HL-60 (cell line): Measurements from ENCODE around the gene MON2.

Experiments
- DNase-seq, 2 experiments: peaks; one replicate each; pipeline ENCODE4 v3.0.0-alpha.2; 2010 to 2020; ENCODE audit warnings: low read depth in 1 of 2, low spot score in 1 of 2
- H3K27ac ChIP-seq: fragments of 250-450 bp; sonication (Bioruptor Pico); replicated peaks from 2 replicates; pipeline ENCODE4 v1.5.1; 2020; ENCODE audit warnings: mild to moderate bottlenecking, moderate library complexity
- H3K27me3 ChIP-seq: fragments of 250-450 bp; sonication (Bioruptor Pico); 2 replicates; pipeline ENCODE4 v1.5.1; 2021; ENCODE audit warnings: mild to moderate bottlenecking, moderate library complexity; ENCODE audit not compliant: insufficient read depth, poor library complexity, severe bottlenecking
- H3K4me3 ChIP-seq: replicated peaks from 2 replicates; pipeline ENCODE4 v1.5.1; 2011; ENCODE audit warnings: mild to moderate bottlenecking, control low read depth, low read length; ENCODE audit not compliant: insufficient read depth
- CTCF ChIP-seq: IDR thresholded peaks from one replicate; pipeline ENCODE4 v1.5.1; 2011; ENCODE audit warnings: low read length, control low read depth, inconsistent platforms; ENCODE audit not compliant: insufficient read depth
- GABPA ChIP-seq: IDR thresholded peaks from 2 replicates; pipeline ENCODE4 v1.6.1; 2012; ENCODE audit warnings: low read depth
- POLR2AphosphoS5 ChIP-seq: IDR thresholded peaks from 2 replicates; pipeline ENCODE4 v1.6.1; 2012; ENCODE audit warnings: low read depth
- REST ChIP-seq: IDR thresholded peaks from 2 replicates; pipeline ENCODE4 v1.6.1; 2012; ENCODE audit warnings: low read depth; ENCODE audit not compliant: insufficient replicate concordance
- SPI1 ChIP-seq: IDR thresholded peaks from 2 replicates; pipeline ENCODE4 v1.6.1; 2012; ENCODE audit warnings: low read depth, mild to moderate bottlenecking, borderline replicate concordance
- microRNA-seq: library from miRNA; unstranded; fragments of <30 nt; microRNA quantifications from one replicate; pipeline ENCODE4, GENCODE V29; 2018

The MON2 gene

DNA sequence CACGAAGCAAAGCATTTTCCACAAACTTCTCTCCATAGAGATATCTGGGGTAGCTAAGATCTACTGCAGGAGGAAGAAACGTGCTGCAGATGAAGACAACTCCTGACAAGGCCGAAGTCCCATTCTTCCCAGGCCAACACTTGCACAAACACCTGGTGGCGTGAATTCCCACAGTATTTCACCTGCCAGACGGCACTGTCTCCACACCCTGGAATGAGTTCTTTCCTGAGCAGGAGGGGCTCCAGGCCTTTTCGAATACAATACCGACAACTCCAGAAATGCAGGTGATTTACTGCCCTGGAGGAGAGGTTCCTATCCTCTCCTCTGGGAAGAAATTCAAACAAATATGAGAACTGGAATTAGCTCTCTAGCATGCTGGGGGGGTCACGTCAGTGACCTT is 179.9 kb downstream of the MON2 start:
- Histone ChIP-seq H3K27ac (no peak overlapping the region), H3K27me3 (no peaks in the 10 kb centered on the region), H3K4me3 (no peak overlapping the region)
- TF ChIP-seq GABPA = no peak
- no peak for TF ChIP-seq POLR2AphosphoS5
- TF ChIP-seq SPI1 = no peak
- TF ChIP-seq CTCF = no peak
- TF ChIP-seq REST = no peak
- DNase-seq = no peak

- TF ChIP-seq REST = no peak
- TF ChIP-seq SPI1 = no peak
- no peak for TF ChIP-seq POLR2AphosphoS5
- no peak for TF ChIP-seq GABPA
- no peak for TF ChIP-seq CTCF
- Histone ChIP-seq H3K27ac (no peak overlapping the region), H3K4me3 (no peak overlapping the region), H3K27me3 (no peaks in the 10 kb centered on the region)
- DNase-seq = no peak
These were observed 181.0 kb downstream of the MON2 start for GRCh38 chr12:62647586-62647985.

DNA sequence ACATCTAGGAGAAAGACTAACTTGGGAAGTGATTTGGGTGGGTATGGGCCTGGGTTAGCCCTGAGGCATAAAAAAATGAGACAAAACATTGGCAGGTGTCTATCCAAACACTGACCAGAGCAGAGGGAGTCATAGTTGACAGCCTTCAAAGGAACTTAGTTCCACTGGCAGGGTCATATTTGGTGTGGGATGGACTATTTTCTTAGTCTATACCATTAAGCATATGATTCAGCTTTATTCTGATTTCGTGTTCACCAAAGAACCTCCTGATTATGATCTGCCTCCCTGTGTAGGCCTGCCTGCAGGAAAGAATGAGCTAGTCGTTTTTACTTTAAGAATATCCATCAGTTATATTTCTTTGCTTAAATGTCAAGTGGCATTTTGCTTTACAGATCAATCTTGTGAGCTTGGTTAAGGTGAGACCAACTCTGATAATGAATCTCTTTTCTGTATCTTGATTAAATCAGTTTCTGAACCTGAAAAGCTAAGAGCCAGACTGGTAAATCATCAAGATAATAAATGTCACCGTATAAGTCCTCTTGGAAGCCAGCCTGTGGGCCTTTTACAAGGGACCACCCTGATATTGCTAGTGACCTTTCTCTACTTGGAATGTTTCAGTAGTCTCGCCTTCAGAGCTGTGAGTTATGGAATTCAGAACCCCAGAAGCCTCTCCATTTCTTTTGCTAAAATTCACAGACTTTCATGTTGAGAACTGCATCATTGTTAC is 182.9 kb downstream of the MON2 start:
- no peak overlapping the region for H3K27ac ChIP-seq
- no peak for DNase-seq
- TF ChIP-seq POLR2AphosphoS5 = no peak
- no peak for TF ChIP-seq SPI1
- TF ChIP-seq GABPA = no peak
- no peaks in the 10 kb centered on the region for H3K27me3 ChIP-seq
- H3K4me3 ChIP-seq = no peak overlapping the region

Small RNA genes within 50 kb of the gene (microRNA-seq; reads per million reads assigned to microRNA genes)
- 265 reads per million, percentile 79 among the genes with 10 or more reads in this experiment for gene MIRLET7I
